T-helper 2 cell treated with Interferon-gamma antibody and Interleukin-4, amounts not matched to agents 5 μg/mL and 100 μg/mL, for 36 hours (primary cell): ENCODE data around the gene PPIH.
"Not testable (repeated sequence)": the region's sequence is repeated elsewhere in the genome, so short reads cannot be mapped to it uniquely, and the experiment has no call there.

Source experiments
- DNase-seq: peaks from one replicate; pipeline ENCODE4 v3.0.0; 2021; ENCODE audit warnings: low spot score
- H3K27ac Mint-ChIP-seq: one replicate; pipeline ENCODE4 v1.8.0; 2021; ENCODE audit warnings: mild to moderate bottlenecking, mixed read lengths
- H3K27me3 Mint-ChIP-seq: one replicate; pipeline ENCODE4 v1.8.0; 2021; ENCODE audit warnings: low read depth, mixed read lengths
- H3K36me3 Mint-ChIP-seq: one replicate; pipeline ENCODE4 v1.8.0; 2021; ENCODE audit warnings: low read depth, mixed read lengths
- H3K4me1 Mint-ChIP-seq: one replicate; pipeline ENCODE4 v1.8.0; 2021; ENCODE audit warnings: low read depth, mixed read lengths
- H3K4me3 Mint-ChIP-seq: one replicate; pipeline ENCODE4 v1.8.0; 2022; ENCODE audit warnings: mild to moderate bottlenecking, moderate library complexity, mixed read lengths
- H3K9me3 Mint-ChIP-seq: one replicate; pipeline ENCODE4 v1.8.0; 2021; ENCODE audit warnings: mixed read lengths

The PPIH gene

GRCh38 chr1:42691157-42691498 lies 32.9 kb downstream of the PPIH start:
- Mint-ChIP-seq H3K27me3 (no peaks in the 10 kb centered on the region), H3K4me3 (no peak overlapping the region), H3K36me3 (peaks cover 55% of the 10 kb centered on the region), H3K4me1 (peaks cover 61% of the 10 kb centered on the region), H3K9me3 (no peaks in the 10 kb centered on the region), H3K27ac (no peak overlapping the region)
- no peak for DNase-seq

GRCh38 chr1:42692461-42692860 lies 34.2 kb downstream of the PPIH start:
- peaks cover 54% of the 10 kb centered on the region for H3K4me1 Mint-ChIP-seq
- peaks cover 57% of the 10 kb centered on the region for H3K36me3 Mint-ChIP-seq
- H3K4me3 Mint-ChIP-seq = no peak overlapping the region
- H3K27ac Mint-ChIP-seq = no peak overlapping the region
- H3K9me3 Mint-ChIP-seq = no peaks in the 10 kb centered on the region
- DNase-seq = no peak
- H3K27me3 Mint-ChIP-seq = no peaks in the 10 kb centered on the region

GRCh38 chr1:42692911-42693310 lies 34.7 kb downstream of the PPIH start:
- Mint-ChIP-seq H3K9me3 (no peaks in the 10 kb centered on the region), H3K36me3 (peaks cover 55% of the 10 kb centered on the region)

GRCh38 chr1:42698081-42698813 lies 40.0 kb downstream of the PPIH start:
- Mint-ChIP-seq H3K4me1 (peaks cover 12% of the 10 kb centered on the region), H3K4me3 (no peak overlapping the region), H3K27ac (no peak overlapping the region), H3K9me3 (no peaks in the 10 kb centered on the region), H3K36me3 (peaks cover 85% of the 10 kb centered on the region), H3K27me3 (no peaks in the 10 kb centered on the region)
- DNase-seq = no peak

More at GRCh38 chr1:42692911-42693310, 34.7 kb downstream of the PPIH start:
- Mint-ChIP-seq H3K27ac (no peak overlapping the region), H3K4me1 (peaks cover 49% of the 10 kb centered on the region), H3K27me3 (no peaks in the 10 kb centered on the region), H3K4me3 (no peak overlapping the region)
- no peak for DNase-seq

GRCh38 chr1:42700006-42700405 lies 41.8 kb downstream of the PPIH start:
- Mint-ChIP-seq H3K36me3 (peaks cover 91% of the 10 kb centered on the region), H3K27me3 (no peaks in the 10 kb centered on the region), H3K4me3 (no peak overlapping the region), H3K9me3 (no peaks in the 10 kb centered on the region), H3K27ac (no peak overlapping the region), H3K4me1 (peaks cover 3% of the 10 kb centered on the region)
- no peak for DNase-seq

GRCh38 chr1:42703888-42704464 lies 45.8 kb downstream of the PPIH start:
- Mint-ChIP-seq H3K27me3 (no peaks in the 10 kb centered on the region), H3K4me1 (no peaks in the 10 kb centered on the region), H3K27ac (no peak overlapping the region), H3K9me3 (no peaks in the 10 kb centered on the region), H3K36me3 (peaks cover 83% of the 10 kb centered on the region), H3K4me3 (no peak overlapping the region)
- DNase-seq = no peak

- not testable (repeated sequence) for H3K4me3 Mint-ChIP-seq, H3K27ac Mint-ChIP-seq, H3K27me3 Mint-ChIP-seq, H3K4me1 Mint-ChIP-seq, DNase-seq
- peaks cover 73% of the 10 kb centered on the region for H3K36me3 Mint-ChIP-seq
- peaks cover 31% of the 10 kb centered on the region for H3K9me3 Mint-ChIP-seq
Measured at GRCh38 chr1:42712808-42713207, 54.6 kb downstream of the PPIH start.

GRCh38 chr1:42713293-42713692 lies 55.1 kb downstream of the PPIH start:
- peaks cover 70% of the 10 kb centered on the region for H3K36me3 Mint-ChIP-seq
- DNase-seq = no peak
- no peak overlapping the region for H3K4me3 Mint-ChIP-seq
- H3K4me1 Mint-ChIP-seq = peaks cover 3% of the 10 kb centered on the region
- H3K27ac Mint-ChIP-seq = no peak overlapping the region
- no peaks in the 10 kb centered on the region for H3K27me3 Mint-ChIP-seq
- peaks cover 31% of the 10 kb centered on the region for H3K9me3 Mint-ChIP-seq

GRCh38 chr1:42714441-42714840 lies 56.2 kb downstream of the PPIH start:
- H3K27me3 Mint-ChIP-seq, H3K27ac Mint-ChIP-seq, DNase-seq, H3K4me1 Mint-ChIP-seq, H3K4me3 Mint-ChIP-seq: not testable (repeated sequence)
- peaks cover 31% of the 10 kb centered on the region for H3K9me3 Mint-ChIP-seq
- peaks cover 70% of the 10 kb centered on the region for H3K36me3 Mint-ChIP-seq

GRCh38 chr1:42720868-42721267 lies 62.6 kb downstream of the PPIH start:
- Mint-ChIP-seq H3K9me3 (no peaks in the 10 kb centered on the region), H3K27me3 (peaks cover 4% of the 10 kb centered on the region), H3K4me3 (no peak overlapping the region), H3K27ac (no peak overlapping the region), H3K36me3 (peaks cover 24% of the 10 kb centered on the region), H3K4me1 (no peaks in the 10 kb centered on the region)
- no peak for DNase-seq

- Mint-ChIP-seq H3K9me3 (no peaks in the 10 kb centered on the region), H3K4me3 (no peak overlapping the region), H3K4me1 (no peaks in the 10 kb centered on the region), H3K36me3 (peaks cover 17% of the 10 kb centered on the region), H3K27ac (no peak overlapping the region), H3K27me3 (peaks cover 4% of the 10 kb centered on the region)
- no peak for DNase-seq
Measured at GRCh38 chr1:42721926-42722325, 63.7 kb downstream of the PPIH start.

- H3K9me3 Mint-ChIP-seq = not testable (repeated sequence)
Measured at GRCh38 chr1:42722403-42722802, 64.2 kb downstream of the PPIH start.

GRCh38 chr1:42723511-42723910 lies 65.3 kb downstream of the PPIH start:
- no peaks in the 10 kb centered on the region for H3K4me1 Mint-ChIP-seq
- no peak for DNase-seq
- H3K9me3 Mint-ChIP-seq = no peaks in the 10 kb centered on the region
- peaks cover 4% of the 10 kb centered on the region for H3K27me3 Mint-ChIP-seq
- H3K27ac Mint-ChIP-seq = no peak overlapping the region
- H3K4me3 Mint-ChIP-seq = no peak overlapping the region
- peaks cover 6% of the 10 kb centered on the region for H3K36me3 Mint-ChIP-seq

More at GRCh38 chr1:42722403-42722802, 64.2 kb downstream of the PPIH start:
- not testable (repeated sequence) for DNase-seq, H3K4me3 Mint-ChIP-seq, H3K27me3 Mint-ChIP-seq, H3K4me1 Mint-ChIP-seq, H3K27ac Mint-ChIP-seq
- peaks cover 12% of the 10 kb centered on the region for H3K36me3 Mint-ChIP-seq

- H3K27me3 Mint-ChIP-seq, H3K9me3 Mint-ChIP-seq, H3K36me3 Mint-ChIP-seq, DNase-seq, H3K27ac Mint-ChIP-seq, H3K4me1 Mint-ChIP-seq, H3K4me3 Mint-ChIP-seq: not testable (repeated sequence)
Measured at GRCh38 chr1:42725820-42726219, 67.6 kb downstream of the PPIH start.
